ENCODE data around the gene PCDHA11.

DNA sequence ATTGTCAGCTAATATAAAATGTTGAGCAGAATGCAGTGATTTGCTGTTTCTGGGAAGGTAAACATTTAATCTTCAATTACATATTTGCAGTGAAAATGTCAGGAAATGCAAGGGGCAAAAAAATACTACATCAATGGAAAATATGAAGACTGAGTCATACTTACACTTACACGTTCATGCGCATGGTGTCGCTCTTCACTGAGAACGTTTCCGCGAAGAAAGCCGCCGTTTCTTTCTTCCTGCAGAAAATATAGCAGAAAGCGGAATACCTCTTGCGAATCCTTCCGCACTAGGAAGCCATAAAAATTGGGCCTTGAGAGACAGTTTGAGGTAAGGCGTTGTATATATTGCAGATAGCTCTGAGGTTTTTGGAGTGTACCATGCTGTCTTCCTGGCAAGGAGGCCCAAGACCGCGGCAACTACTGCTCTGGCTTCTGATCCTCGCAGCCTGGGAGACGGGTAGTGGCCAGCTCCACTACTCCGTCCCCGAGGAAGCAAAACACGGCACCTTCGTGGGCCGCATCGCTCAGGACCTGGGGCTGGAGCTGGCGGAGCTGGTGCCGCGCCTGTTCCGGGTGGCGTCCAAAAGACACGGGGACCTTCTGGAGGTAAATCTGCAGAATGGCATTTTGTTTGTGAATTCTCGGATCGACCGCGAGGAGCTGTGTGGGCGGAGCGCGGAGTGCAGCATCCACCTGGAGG, 13.3 kb downstream of the PCDHA11 start, which contains the start of gene PCDHA13:
- no peak for TF ChIP-seq EZH2 (IDR thresholded peaks at IDR 0.05)
- TF ChIP-seq, protein P1, sequence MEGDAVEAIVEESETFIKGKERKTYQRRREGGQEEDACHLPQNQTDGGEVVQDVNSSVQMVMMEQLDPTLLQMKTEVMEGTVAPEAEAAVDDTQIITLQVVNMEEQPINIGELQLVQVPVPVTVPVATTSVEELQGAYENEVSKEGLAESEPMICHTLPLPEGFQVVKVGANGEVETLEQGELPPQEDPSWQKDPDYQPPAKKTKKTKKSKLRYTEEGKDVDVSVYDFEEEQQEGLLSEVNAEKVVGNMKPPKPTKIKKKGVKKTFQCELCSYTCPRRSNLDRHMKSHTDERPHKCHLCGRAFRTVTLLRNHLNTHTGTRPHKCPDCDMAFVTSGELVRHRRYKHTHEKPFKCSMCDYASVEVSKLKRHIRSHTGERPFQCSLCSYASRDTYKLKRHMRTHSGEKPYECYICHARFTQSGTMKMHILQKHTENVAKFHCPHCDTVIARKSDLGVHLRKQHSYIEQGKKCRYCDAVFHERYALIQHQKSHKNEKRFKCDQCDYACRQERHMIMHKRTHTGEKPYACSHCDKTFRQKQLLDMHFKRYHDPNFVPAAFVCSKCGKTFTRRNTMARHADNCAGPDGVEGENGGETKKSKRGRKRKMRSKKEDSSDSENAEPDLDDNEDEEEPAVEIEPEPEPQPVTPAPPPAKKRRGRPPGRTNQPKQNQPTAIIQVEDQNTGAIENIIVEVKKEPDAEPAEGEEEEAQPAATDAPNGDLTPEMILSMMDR (IDR thresholded peaks at IDR 0.05): peak; percentile 54
- no peak for TF ChIP-seq EZH2phosphoT487 (IDR thresholded peaks at IDR 0.05)
